ENCODE measurements around the gene STK32A.

STK32A gene

GRCh38 chr5:147434049-147434448 is 199.2 kb downstream of the STK32A start:
- no peaks in the 10 kb centered on the region for H3K27me3 ChIP-seq (ENCODE audit: control insufficient read depth in 2 of 2, insufficient read depth in 2 of 2, low read length in 2 of 2)
- H3K4me1 ChIP-seq (ENCODE audit: control insufficient read depth in 2 of 2, insufficient read depth in 2 of 2, low read length in 2 of 2) = peaks cover 0 to 6% of the 10 kb centered on the region in 2 donors
- no peak overlapping the region for H3K27ac ChIP-seq (ENCODE audit: low read depth in 2 of 2, low read length in 2 of 2)
- no peak overlapping the region for H3K9ac ChIP-seq (ENCODE audit: low read depth in 1 of 2, low read length in 2 of 2)
- H3K9me3 ChIP-seq (ENCODE audit: control insufficient read depth in 2 of 2, low read length in 2 of 2) = no peaks in the 10 kb centered on the region
- H3K36me3 ChIP-seq (ENCODE audit: control insufficient read depth in 2 of 2, insufficient read depth in 2 of 2, low read length in 2 of 2) = no peaks in the 10 kb centered on the region
- no peak overlapping the region for H3K4me3 ChIP-seq (ENCODE audit: low read length in 2 of 2)

DNA sequence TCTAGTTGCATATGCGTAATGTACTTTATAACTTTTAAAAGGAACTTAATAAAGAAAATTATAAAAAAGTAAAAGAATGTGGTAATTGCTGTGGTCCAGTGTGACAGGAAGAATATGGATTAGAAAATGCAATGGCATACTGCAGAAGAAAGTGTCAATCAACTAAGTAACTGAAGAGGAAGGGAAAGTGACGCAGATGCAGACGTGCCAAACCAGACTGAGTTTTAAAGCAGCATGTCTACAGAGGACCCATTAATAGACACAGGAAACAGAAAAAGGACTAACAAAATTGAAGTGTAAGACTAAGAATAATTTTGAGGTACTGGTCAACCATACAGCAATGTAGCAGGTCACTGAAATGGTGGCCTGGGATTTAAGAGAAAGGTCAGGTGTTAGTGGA is 201.8 kb downstream of the STK32A start:
- Histone ChIP-seq H3K4me1 (ENCODE audit: control insufficient read depth in 2 of 2, insufficient read depth in 2 of 2, low read length in 2 of 2) (peaks cover 0 to 6% of the 10 kb centered on the region in 2 donors), H3K27ac (ENCODE audit: low read depth in 2 of 2, low read length in 2 of 2) (no peak overlapping the region)

DNA sequence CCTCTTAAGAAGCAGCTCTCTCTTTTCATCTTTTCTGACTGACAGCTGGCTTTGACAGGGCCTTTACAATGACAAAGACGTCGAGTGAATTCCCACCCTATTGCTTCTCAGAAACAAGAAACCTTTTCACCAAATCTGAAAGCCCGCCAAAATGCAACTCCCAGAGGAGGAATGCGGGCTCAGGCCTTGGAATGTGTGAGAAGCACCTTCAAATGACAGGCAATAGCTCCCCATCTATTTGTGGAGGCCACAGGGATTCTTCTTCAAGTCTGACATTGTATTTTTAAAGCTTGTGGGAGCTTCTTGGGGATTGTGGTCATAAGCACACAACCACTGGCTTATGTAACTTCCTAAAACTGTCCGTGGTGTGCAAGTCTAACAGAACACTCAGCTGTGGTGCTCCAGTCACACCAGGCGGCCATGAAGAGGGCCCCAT is 202.4 kb downstream of the STK32A start:
- no peak overlapping the region for H3K9ac ChIP-seq (ENCODE audit: low read depth in 1 of 2, low read length in 2 of 2)
- H3K4me1 ChIP-seq (ENCODE audit: control insufficient read depth in 2 of 2, insufficient read depth in 2 of 2, low read length in 2 of 2) = peaks cover 0 to 6% of the 10 kb centered on the region in 2 donors
- H3K9me3 ChIP-seq (ENCODE audit: control insufficient read depth in 2 of 2, low read length in 2 of 2) = no peaks in the 10 kb centered on the region
- H3K36me3 ChIP-seq (ENCODE audit: control insufficient read depth in 2 of 2, insufficient read depth in 2 of 2, low read length in 2 of 2) = no peaks in the 10 kb centered on the region
- no peaks in the 10 kb centered on the region for H3K27me3 ChIP-seq (ENCODE audit: control insufficient read depth in 2 of 2, insufficient read depth in 2 of 2, low read length in 2 of 2)
- H3K27ac ChIP-seq (ENCODE audit: low read depth in 2 of 2, low read length in 2 of 2) = no peak overlapping the region
- H3K4me3 ChIP-seq (ENCODE audit: low read length in 2 of 2) = no peak overlapping the region

More for the DNA sequence above, 201.8 kb downstream of the STK32A start:
- Histone ChIP-seq H3K9me3 (ENCODE audit: control insufficient read depth in 2 of 2, low read length in 2 of 2) (no peaks in the 10 kb centered on the region), H3K9ac (ENCODE audit: low read depth in 1 of 2, low read length in 2 of 2) (no peak overlapping the region), H3K36me3 (ENCODE audit: control insufficient read depth in 2 of 2, insufficient read depth in 2 of 2, low read length in 2 of 2) (no peaks in the 10 kb centered on the region), H3K4me3 (ENCODE audit: low read length in 2 of 2) (no peak overlapping the region), H3K27me3 (ENCODE audit: control insufficient read depth in 2 of 2, insufficient read depth in 2 of 2, low read length in 2 of 2) (no peaks in the 10 kb centered on the region)

Data from mucosa of rectum (tissue), 2 donors.